Stimulated activated CD4-positive, alpha-beta T cell treated with anti-CD3 and anti-CD28 coated beads, TNF-alpha, amount 100 ng/mL, for 24 hours (primary cell): ENCODE results near the gene HS3ST6.
"Not testable (repeated sequence)": the region's sequence is repeated elsewhere in the genome, so short reads cannot be mapped to it uniquely, and the experiment has no call there.

Experiments used
- DNase-seq, 3 experiments: peaks; one replicate each; pipeline ENCODE4 v3.0.0-alpha.2; 2020; ENCODE audit warnings: low read depth in 3 of 3

HS3ST6 gene

GRCh38 chr16:1907226-1907860 lies 10.9 kb downstream of the HS3ST6 start:
- no peak for DNase-seq

GRCh38 chr16:1906846-1907165 lies 11.4 kb downstream of the HS3ST6 start:
- DNase-seq, result no peak

- no peak for DNase-seq
These were observed 12.0 kb downstream of the HS3ST6 start for GRCh38 chr16:1906055-1906845.

DNA sequence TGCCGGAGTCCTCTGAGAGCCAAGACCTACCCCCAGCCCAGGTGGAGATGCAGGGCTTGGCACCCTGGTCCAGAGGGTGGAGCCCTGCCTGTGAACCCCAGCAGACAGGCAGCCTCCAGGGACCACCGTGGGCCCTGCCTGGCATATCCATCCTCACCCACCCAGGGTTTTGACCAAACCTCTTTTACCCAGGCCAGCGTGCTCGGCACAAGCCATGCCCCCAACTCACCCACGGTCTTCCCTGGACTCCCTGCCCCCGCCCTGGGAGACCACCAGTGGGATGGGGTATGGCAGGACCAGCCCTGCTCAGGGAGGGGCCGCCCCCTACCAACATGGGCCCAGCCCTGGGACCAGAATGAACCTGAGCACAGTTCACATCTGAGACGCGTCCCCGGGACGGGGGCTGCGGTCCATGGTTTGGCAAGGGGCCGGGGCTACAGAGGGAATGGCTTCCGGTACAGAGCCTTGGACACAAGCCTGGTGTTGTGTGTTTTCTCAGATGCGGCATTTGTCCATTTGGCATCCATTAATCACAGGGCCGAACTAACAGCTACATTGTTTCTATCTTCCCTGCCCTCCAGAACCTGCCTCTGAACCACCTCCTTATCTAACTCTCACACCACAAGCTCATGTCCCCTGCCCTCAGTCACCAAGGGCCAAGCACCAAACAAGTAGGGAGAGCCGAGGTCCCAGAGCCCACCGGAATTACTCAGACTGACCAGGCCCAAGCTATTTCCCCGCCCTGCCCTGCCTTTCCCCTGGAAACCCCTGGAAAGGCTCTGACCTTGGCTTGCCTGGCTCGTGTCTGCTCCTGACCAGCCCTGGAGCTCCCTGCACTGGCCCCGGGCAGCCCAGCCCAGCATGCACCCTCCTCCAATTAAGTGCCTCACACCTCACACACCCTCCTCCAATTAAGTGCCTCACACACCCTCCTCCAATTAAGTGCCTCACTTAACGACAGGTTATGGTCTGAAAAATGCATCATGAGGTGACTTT lies 14.1 kb downstream of the HS3ST6 start:
- no peak for DNase-seq

- no peak for DNase-seq
These were observed 15.0 kb downstream of the HS3ST6 start for GRCh38 chr16:1903220-1903574.

- no peak for DNase-seq
These were observed 15.5 kb downstream of the HS3ST6 start for GRCh38 chr16:1902547-1903219.

DNA sequence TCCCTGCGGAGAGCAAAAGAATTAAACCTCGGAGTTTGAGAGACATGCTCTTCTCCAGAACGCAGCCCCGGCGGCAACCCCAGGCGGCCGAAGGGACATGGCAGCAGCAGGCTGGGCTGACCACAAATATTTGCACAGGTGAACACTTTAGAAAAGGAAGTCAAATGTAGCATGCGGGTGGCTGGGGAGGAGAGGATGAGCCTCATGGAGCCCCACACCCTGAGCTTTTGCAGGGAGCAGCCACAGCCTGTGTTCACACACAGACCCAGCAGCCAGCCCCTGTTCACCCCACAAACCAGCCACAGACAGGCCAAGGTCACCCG lies 17.8 kb downstream of the HS3ST6 start:
- DNase-seq, result no peak

- no peak for DNase-seq
These were observed 18.4 kb downstream of the HS3ST6 start for GRCh38 chr16:1899641-1900451.

DNA sequence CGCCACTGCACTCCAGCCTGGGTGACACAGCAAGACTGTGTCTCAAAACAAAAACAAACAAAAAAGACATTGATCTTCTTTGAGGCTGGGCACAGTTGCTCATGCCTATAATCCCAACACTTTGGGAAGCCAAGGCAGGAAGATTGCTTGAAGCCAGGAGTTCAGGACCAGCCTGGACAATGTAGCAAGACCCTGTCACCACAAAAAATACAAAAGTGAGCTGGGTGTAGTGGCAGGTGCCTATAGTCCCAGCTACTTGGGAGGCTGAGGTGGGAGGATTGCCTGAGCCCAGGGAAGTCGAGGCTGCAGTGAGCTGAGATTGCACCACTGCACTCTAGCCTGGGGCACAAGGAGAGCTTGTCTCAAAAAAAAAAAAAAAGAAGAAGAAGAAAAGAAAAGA lies 20.5 kb downstream of the HS3ST6 start:
- DNase-seq, result not testable (repeated sequence)

GRCh38 chr16:1895949-1896675 lies 22.1 kb downstream of the HS3ST6 start:
- DNase-seq, result no peak

DNA sequence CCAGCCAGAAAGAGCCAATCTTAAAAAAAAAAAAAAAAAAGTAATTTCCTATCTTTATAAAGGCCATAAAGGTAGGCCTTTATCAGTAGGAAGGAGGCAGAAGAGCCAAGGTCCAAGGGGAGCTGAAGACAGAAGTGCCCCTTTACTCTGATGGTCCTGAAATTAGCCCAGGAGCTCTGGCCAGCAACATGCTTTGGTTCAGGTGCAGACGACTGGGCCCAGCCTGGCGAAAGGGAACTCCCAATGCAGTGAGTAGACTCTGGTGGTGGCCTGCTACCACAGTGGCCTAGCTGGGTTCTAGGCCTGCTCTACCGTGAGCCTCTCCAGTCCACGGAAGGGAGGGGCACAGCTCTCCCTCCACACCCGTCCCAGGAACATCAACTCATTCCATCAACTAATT lies 23.1 kb downstream of the HS3ST6 start:
- no peak for DNase-seq

DNA sequence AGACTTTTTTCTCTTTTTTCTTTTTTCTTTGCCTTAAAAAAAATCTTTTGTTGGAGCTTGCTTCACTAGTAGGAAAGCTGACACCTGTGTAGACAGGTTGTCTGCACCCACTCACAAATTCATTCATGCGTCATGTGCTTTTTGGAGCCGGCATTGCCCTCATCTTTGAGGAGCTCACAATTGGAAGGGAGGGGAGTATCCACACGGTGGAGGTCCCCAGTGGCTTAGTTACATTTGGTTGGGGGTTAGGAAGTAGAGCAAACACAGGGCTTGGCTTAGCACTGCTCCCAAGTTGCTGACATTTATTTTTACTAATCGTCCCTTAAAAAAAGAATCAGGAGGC lies 27.5 kb downstream of the HS3ST6 start:
- DNase-seq, result no peak

GRCh38 chr16:1890024-1890707 lies 28.0 kb downstream of the HS3ST6 start:
- DNase-seq, result no peak

DNA sequence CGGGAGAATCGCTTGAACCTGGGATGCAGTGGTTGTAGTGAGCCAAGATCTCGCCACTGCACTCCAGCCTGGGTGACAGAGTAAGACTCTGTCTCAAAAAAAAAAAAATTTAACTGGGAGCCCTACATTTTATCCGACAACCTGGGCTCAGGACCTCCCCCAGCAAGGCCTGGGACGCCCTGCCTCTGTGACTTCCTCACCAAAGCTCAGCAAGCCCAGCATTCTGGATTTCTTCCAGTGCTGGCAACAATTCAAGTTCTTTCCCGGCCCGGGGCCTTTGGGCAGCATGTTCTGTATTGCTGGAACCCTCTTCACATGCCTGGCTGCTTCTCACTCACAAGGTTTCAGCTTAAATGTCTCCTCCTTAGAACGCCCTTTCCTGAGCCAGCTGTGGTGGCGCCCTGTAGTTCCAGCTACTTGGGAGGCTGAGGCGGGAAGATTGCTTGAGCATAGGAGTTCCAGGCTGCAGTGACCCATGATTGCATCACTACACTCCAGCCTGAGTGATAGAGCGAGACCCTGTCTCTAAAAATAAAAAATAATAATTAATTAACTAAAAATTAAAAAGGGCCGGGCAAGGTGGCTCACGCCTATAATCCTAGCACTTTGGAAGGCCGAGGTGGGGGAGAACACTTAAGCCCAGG lies 30.4 kb downstream of the HS3ST6 start:
- DNase-seq, result no peak

GRCh38 chr16:1884889-1885288 lies 33.3 kb downstream of the HS3ST6 start:
- no peak for DNase-seq

GRCh38 chr16:1884155-1884760 lies 34.0 kb downstream of the HS3ST6 start:
- no peak for DNase-seq

- DNase-seq, result not testable (repeated sequence)
These were observed 37.0 kb downstream of the HS3ST6 start for GRCh38 chr16:1881172-1881571.

DNA sequence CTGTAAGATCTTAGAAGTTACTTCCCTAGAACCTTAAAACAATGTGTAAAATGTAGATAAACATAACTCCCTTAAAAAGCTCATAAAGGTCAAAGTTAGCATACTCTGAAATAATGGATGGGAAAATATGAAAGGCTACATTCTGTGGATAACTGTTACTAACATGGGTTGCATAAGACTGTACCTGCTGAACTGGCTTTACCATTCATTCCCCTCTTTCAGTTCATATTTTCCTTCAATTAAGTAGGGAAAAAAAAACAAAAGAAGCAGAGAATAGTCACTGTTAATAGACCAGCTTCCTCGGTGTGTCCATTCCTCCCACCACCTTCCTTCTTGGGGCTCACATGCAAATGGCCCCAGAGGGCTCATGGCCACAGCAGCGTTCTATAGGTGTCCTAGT lies 38.7 kb downstream of the HS3ST6 start:
- DNase-seq, result no peak

GRCh38 chr16:1878256-1878655 lies 40.0 kb downstream of the HS3ST6 start:
- no peak for DNase-seq
